Fibroblast of pulmonary artery (primary cell): Measurements from ENCODE around the gene DNAI4.

Experiments
- DNase-seq: peaks from one replicate; pipeline ENCODE4 v3.0.0-alpha.2; 2010; ENCODE audit warnings: low read depth
- H3K4me3 ChIP-seq: replicated peaks from 2 replicates; pipeline ENCODE4 v1.5.1; 2011; ENCODE audit warnings: low read depth, mild to moderate bottlenecking, control low read depth, low read length, moderate library complexity
- CTCF ChIP-seq: IDR thresholded peaks from 2 replicates; pipeline ENCODE4 v1.5.1; 2011; ENCODE audit warnings: mild to moderate bottlenecking, control low read depth, low read length, inconsistent platforms; ENCODE audit errors: missing control alignments

The DNAI4 gene

GRCh38 chr1:66947267-66947666 is 22.6 kb upstream of the DNAI4 start:
- DNase-seq = peak; percentile 38
- TF ChIP-seq CTCF = no peak
- no peak overlapping the region for H3K4me3 ChIP-seq

- no peak for DNase-seq
- TF ChIP-seq CTCF = no peak
- no peak overlapping the region for H3K4me3 ChIP-seq
Observed at GRCh38 chr1:66945316-66945715, 20.7 kb upstream of the DNAI4 start.

GRCh38 chr1:66944330-66945274 is 19.9 kb upstream of the DNAI4 start:
- no peak overlapping the region for H3K4me3 ChIP-seq
- TF ChIP-seq CTCF = no peak
- peak; percentile 80 for DNase-seq

GRCh38 chr1:66943361-66943969 is 18.8 kb upstream of the DNAI4 start:
- no peak for TF ChIP-seq CTCF
- H3K4me3 ChIP-seq = no peak overlapping the region
- DNase-seq = no peak

GRCh38 chr1:66940981-66941380 is 16.3 kb upstream of the DNAI4 start:
- no peak overlapping the region for H3K4me3 ChIP-seq
- no peak for TF ChIP-seq CTCF
- DNase-seq = peak; percentile 42

- H3K4me3 ChIP-seq = no peak overlapping the region
- DNase-seq = peak; percentile 58
- TF ChIP-seq CTCF = no peak
Observed at GRCh38 chr1:66938613-66939012, 14.0 kb upstream of the DNAI4 start.
